ENCODE results near the gene C3AR1. TPM values are rescaled to one million over a fixed set of nuclear protein-coding genes. Genes with fewer than 3 reads are reported as not detected.
"Not testable (repeated sequence)": the region's sequence is repeated elsewhere in the genome, so short reads cannot be mapped to it uniquely, and the experiment has no call there.

The C3AR1 gene
- total RNA-seq, result 10 to 100 TPM in 3 of 4 donors, 1 to 10 TPM in 1; 6.6 to 16.8 (median 12.2) TPM
- 10 to 100 TPM in 1 of 3 donors, 1 to 10 TPM in 2; 7.6 to 27.3 (median 9.0) TPM for polyA plus RNA-seq

DNA sequence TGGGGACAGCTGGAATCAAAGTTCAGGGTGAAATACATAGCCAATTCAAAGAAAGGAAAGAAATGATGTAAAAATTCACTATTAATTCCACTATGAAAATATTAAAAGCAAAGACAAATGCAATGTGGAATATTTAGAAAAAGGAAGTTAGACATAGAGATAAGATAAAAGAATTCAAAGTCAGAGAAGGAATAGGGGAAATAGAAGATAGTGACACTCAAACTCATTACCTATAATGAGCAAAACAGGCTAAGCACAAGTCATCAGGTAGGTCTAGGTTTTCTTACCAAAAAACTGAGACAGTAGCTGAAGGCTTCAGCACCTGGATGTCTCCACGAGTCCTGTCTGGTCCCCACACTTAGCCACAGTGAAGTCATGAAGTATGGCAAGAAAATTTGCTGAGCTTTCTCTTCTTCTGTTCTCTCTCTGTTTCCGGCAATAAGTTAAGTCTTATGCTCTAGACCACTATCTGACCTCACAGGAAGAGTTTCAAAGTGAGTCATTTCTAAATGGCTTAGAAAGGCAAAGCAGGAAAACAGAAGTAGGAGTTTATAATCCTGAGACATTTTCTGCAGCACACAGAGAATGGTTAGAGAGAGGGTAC is at the start of gene C3AR1:
C3AR1 (minus strand) TSS at position 369 of the 604 bp plus-strand sequence. CDS start 6,174 bp downstream, outside the sequence.
- Histone ChIP-seq H3K9me3 (no peaks in the 10 kb centered on the region), H3K27ac (peak within 1 kb of the TSS; percentile 22 to 49 (median 24)), H3K36me3 (no peaks in the 10 kb centered on the region), H3K4me1 (no peaks in the 10 kb centered on the region), H3K27me3 (no peaks in the 10 kb centered on the region), H3K4me3 (peak within 1 kb of the TSS in 2 of 4 donors; percentile 17 to 30)
- TF ChIP-seq POLR2A (IDR thresholded peaks at IDR 0.05) (peak in 1 of 2 donors; percentile 59), POLR2AphosphoS5 (IDR thresholded peaks at IDR 0.05) (peak in 3 of 4 donors; percentile 58 to 70 (median 63))
- TF ChIP-seq, protein P1, sequence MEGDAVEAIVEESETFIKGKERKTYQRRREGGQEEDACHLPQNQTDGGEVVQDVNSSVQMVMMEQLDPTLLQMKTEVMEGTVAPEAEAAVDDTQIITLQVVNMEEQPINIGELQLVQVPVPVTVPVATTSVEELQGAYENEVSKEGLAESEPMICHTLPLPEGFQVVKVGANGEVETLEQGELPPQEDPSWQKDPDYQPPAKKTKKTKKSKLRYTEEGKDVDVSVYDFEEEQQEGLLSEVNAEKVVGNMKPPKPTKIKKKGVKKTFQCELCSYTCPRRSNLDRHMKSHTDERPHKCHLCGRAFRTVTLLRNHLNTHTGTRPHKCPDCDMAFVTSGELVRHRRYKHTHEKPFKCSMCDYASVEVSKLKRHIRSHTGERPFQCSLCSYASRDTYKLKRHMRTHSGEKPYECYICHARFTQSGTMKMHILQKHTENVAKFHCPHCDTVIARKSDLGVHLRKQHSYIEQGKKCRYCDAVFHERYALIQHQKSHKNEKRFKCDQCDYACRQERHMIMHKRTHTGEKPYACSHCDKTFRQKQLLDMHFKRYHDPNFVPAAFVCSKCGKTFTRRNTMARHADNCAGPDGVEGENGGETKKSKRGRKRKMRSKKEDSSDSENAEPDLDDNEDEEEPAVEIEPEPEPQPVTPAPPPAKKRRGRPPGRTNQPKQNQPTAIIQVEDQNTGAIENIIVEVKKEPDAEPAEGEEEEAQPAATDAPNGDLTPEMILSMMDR (IDR thresholded peaks at IDR 0.05), result no peak
- no peak for DNase-seq
- 33 to 67% methylated on average over 2 of the region's 2 CpGs for WGBS, 2 donors
- intact Hi-C loops (cut with DNase I), result no loop called here

DNA sequence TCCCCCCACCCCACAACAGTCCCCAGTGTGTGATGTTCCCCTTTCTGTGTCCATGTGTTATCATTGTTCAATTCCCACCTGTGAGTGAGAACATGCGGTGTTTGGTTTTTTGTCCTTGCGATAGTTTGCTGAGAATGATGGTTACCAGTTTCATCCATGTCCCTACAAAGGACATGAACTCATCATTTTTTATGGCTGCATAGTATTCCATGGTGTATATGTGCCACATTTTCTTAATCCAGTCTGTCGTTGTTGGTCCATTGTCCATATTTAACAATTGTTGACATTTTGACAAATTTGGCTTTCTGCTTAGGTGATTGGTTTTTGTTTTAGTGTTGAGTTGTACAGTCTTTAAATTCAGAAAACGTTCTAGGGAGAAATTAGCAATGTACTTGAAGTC is 47.0 kb upstream of the C3AR1 start:
- H3K36me3 ChIP-seq; H3K4me1 ChIP-seq; H3K27ac ChIP-seq; DNase-seq; H3K4me3 ChIP-seq; intact Hi-C loops (cut with DNase I); H3K27me3 ChIP-seq; H3K9me3 ChIP-seq: not testable (repeated sequence)
- WGBS, 2 donors, result 94 to 95% methylated on average over 4 of the region's 4 CpGs

DNA sequence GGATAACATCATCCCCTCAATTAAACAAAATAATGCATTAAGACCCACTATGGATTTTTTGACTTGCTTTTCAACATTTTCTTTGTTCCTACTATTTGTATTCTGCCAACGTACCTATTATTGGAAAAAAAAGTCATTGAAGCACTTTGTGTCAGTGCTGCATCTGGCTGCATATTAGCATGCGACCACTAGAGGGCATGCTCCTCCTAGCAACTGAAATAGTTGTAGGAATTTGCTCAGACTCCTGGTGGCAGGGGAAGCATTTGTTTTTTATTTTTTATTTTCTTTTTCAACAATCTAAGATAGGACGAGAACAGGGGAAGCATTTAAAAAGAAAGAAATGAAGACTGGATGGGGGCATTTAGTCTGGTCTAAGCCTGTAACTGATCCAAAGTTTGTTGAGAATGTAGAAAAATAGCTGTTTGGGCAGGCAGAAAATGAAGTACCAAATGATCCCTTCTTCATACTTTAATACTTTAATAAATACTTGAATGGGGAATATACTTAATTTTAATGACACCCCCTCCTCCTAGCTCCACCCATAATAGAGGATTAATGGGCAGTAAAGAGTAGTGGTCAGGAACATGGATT is 42.7 kb upstream of the C3AR1 start:
- Histone ChIP-seq H3K9me3 (no peaks in the 10 kb centered on the region), H3K27ac (no peak overlapping the region), H3K27me3 (no peaks in the 10 kb centered on the region), H3K4me1 (peaks cover 0 to 7% (median 4%) of the 10 kb centered on the region in 4 donors), H3K4me3 (no peak overlapping the region), H3K36me3 (peaks cover 0 to 15% (median 3%) of the 10 kb centered on the region in 4 donors)
- peak; percentile 75 for DNase-seq
- TF ChIP-seq EP300 (IDR thresholded peaks at IDR 0.05) (no peak), POLR2A (IDR thresholded peaks at IDR 0.05) (no peak)
- TF ChIP-seq, protein P1 (IDR thresholded peaks at IDR 0.05), result peak; percentile 75 to 97 (median 94)
- intact Hi-C loops (cut with DNase I), result no loop called here
- 0 to 1% methylated on average over 3 of the region's 3 CpGs for WGBS, 2 donors

DNA sequence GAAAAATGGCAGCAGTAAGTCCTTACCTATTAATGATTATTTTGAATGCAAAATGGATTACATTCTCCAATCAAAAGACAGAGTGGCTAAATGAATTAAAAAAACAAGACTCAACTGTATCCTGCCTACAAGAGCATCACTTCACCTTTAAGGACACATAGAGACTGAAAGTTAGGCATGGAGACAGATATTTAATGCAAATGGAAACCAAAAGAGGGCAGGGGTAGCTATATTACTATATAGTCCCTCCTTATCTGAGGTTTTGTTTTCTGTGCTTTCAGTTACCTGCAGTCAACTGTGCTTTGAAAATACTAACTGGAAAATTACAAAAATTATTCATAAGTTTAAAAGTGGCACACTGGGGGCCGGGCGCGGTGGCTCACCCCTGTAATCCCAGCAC is 33.1 kb upstream of the C3AR1 start:
- Histone ChIP-seq H3K9me3 (no peaks in the 10 kb centered on the region), H3K4me3 (no peak overlapping the region), H3K36me3 (peaks cover 9 to 55% (median 21%) of the 10 kb centered on the region in 4 donors), H3K27me3 (no peaks in the 10 kb centered on the region), H3K27ac (no peak overlapping the region), H3K4me1 (no peaks in the 10 kb centered on the region)
- TF ChIP-seq POLR2AphosphoS5 (IDR thresholded peaks at IDR 0.05) (no peak), POLR2A (IDR thresholded peaks at IDR 0.05) (no peak), EP300 (IDR thresholded peaks at IDR 0.05) (no peak)
- TF ChIP-seq, protein P1 (IDR thresholded peaks at IDR 0.05), result no peak
- 95% methylated on average over 3 of the region's 3 CpGs for WGBS, 2 donors
- DNase-seq, result no peak
- intact Hi-C loops (cut with DNase I), result no loop called here

DNA sequence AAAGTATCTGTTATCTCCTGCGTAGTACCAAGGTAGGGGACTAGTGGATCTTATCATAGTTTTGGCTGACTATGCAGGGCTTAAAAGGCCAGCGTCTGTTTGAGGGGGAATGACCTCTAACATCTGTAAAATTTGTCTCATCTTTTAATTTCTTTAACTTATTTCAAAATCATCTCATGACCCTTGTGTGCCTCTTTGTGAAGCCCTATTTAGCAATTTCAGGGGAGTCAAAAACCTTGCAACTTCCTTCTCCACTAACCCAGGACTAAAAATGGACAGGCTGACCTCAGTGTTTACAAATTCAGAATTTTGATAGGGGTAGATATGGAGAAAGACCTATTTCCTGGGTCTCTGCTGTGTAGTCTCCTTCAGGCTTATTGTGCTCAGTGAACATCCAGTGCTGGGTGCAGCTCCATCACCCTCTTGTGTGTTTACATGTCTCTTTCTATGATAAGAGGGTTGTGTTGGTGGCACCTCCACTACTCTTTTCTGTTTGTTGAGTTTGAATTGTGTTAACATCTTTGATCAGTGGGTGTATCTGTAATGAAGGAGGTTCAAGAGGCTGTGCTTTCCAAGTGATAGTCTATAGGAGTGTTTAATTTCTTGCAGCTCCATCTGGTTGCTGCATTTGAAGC is 30.2 kb upstream of the C3AR1 start:
- no peaks in the 10 kb centered on the region for H3K4me1 ChIP-seq
- no peak overlapping the region for H3K4me3 ChIP-seq
- intact Hi-C loops (cut with DNase I), result no loop called here
- peaks cover 22 to 83% (median 43%) of the 10 kb centered on the region in 4 donors for H3K36me3 ChIP-seq
- DNase-seq, result no peak
- no peaks in the 10 kb centered on the region for H3K9me3 ChIP-seq
- WGBS, 2 donors, result 90 to 95% methylated on average over 2 of the region's 2 CpGs
- H3K27ac ChIP-seq, result no peak overlapping the region
- no peaks in the 10 kb centered on the region for H3K27me3 ChIP-seq
- TF ChIP-seq POLR2A (IDR thresholded peaks at IDR 0.05), result no peak
